Glutamatergic neuron (in vitro differentiated cells): ENCODE measurements around the gene SPRR5. TPM values are rescaled to one million over a fixed set of nuclear protein-coding genes. Genes with fewer than 3 reads are reported as not detected.

Source experiments
- DNase-seq: peaks from one replicate; pipeline ENCODE4 v3.0.0; 2022
- H3K27ac Mint-ChIP-seq: one replicate; pipeline ENCODE4 v1.8.0; 2020; ENCODE audit warnings: mild to moderate bottlenecking, mixed read lengths, inconsistent platforms; ENCODE audit not compliant: unreplicated experiment
- H3K27me3 Mint-ChIP-seq: one replicate; pipeline ENCODE4 v1.8.0; 2020; ENCODE audit warnings: mild to moderate bottlenecking, moderate library complexity, mixed read lengths, inconsistent platforms; ENCODE audit not compliant: unreplicated experiment
- H3K36me3 Mint-ChIP-seq: one replicate; pipeline ENCODE4 v1.8.0; 2020; ENCODE audit warnings: mild to moderate bottlenecking, mixed read lengths, inconsistent platforms; ENCODE audit not compliant: unreplicated experiment
- H3K4me1 Mint-ChIP-seq: one replicate; pipeline ENCODE4 v1.8.0; 2020; ENCODE audit warnings: mild to moderate bottlenecking, low read depth, mixed read lengths, inconsistent platforms; ENCODE audit not compliant: unreplicated experiment
- H3K4me3 Mint-ChIP-seq: one replicate; pipeline ENCODE4 v1.8.0; 2020; ENCODE audit warnings: mild to moderate bottlenecking, mixed read lengths, inconsistent platforms; ENCODE audit not compliant: unreplicated experiment
- H3K9me3 Mint-ChIP-seq: one replicate; pipeline ENCODE4 v1.8.0; 2020; ENCODE audit warnings: mild to moderate bottlenecking, moderate library complexity, mixed read lengths, inconsistent platforms; ENCODE audit not compliant: unreplicated experiment
- total RNA-seq: library from RNA; stranded (reverse); fragmentation: NEBNext Ultra II Directional; extraction: Animal tissue kit (Norgen Biotek cat#: 25700); gene quantifications from one replicate; pipeline ENCODE4 v1.2.1, GENCODE V29; 2021; ENCODE audit not compliant: unreplicated experiment
- TF ChIP-seq, protein P1 (sequence below): fragments of 200-600 bp; sonication (generic); IDR thresholded peaks from one replicate; pipeline ENCODE4 v1.5.0; 2021; ENCODE audit not compliant: partially characterized antibody, unreplicated experiment

Gene SPRR5
- total RNA-seq, 1 donor from 2014 or later: not detected

DNA sequence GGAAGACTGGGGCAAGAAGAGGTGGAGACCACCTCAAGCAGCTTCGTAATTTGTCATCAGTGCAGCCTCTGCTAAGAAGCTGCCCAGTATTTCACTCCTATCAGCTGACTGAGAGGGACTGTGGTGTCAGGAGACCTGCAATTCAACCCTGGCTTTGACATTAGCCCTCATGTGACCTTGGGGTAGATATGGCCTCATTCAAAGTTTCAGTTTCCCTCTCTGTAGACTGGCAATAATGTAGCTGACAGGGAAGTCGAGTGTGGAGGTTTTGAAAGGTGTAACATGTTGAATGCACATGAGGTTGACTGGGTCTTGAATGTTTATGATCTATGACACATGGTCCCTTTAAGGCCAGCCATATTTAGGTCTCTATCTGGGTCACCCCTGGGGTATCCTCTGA is 21.2 kb downstream of the SPRR5 start:
- Mint-ChIP-seq H3K27ac (no peak overlapping the region), H3K36me3 (no peaks in the 10 kb centered on the region), H3K27me3 (peaks cover 1% of the 10 kb centered on the region), H3K4me3 (no peak overlapping the region), H3K9me3 (no peaks in the 10 kb centered on the region), H3K4me1 (no peaks in the 10 kb centered on the region)
- no peak for DNase-seq
- TF ChIP-seq, protein P1, sequence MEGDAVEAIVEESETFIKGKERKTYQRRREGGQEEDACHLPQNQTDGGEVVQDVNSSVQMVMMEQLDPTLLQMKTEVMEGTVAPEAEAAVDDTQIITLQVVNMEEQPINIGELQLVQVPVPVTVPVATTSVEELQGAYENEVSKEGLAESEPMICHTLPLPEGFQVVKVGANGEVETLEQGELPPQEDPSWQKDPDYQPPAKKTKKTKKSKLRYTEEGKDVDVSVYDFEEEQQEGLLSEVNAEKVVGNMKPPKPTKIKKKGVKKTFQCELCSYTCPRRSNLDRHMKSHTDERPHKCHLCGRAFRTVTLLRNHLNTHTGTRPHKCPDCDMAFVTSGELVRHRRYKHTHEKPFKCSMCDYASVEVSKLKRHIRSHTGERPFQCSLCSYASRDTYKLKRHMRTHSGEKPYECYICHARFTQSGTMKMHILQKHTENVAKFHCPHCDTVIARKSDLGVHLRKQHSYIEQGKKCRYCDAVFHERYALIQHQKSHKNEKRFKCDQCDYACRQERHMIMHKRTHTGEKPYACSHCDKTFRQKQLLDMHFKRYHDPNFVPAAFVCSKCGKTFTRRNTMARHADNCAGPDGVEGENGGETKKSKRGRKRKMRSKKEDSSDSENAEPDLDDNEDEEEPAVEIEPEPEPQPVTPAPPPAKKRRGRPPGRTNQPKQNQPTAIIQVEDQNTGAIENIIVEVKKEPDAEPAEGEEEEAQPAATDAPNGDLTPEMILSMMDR: no peak

DNA sequence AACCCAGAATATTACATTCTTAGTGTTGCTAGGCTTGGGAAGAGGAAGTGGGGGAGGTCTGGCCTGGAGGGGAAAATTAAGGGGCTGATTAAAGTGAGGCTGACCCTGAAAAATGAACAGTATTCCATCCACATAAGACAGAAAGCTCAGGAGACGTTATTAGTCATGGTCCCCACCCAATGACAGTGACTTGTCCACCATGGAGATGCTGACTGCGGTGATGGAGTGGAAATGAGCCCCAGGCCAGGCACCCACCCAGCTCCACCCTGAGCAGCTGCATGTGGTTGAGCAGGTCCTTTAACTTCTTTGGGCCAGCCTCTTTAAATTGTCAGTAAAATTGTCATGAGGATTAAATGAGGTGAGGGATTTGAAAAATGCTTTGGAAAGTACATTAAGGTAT is 22.0 kb downstream of the SPRR5 start:
- Mint-ChIP-seq H3K36me3 (no peaks in the 10 kb centered on the region), H3K9me3 (no peaks in the 10 kb centered on the region), H3K4me1 (no peaks in the 10 kb centered on the region), H3K27me3 (peaks cover 1% of the 10 kb centered on the region), H3K4me3 (no peak overlapping the region), H3K27ac (no peak overlapping the region)
- DNase-seq: no peak
- TF ChIP-seq, protein P1: no peak

DNA sequence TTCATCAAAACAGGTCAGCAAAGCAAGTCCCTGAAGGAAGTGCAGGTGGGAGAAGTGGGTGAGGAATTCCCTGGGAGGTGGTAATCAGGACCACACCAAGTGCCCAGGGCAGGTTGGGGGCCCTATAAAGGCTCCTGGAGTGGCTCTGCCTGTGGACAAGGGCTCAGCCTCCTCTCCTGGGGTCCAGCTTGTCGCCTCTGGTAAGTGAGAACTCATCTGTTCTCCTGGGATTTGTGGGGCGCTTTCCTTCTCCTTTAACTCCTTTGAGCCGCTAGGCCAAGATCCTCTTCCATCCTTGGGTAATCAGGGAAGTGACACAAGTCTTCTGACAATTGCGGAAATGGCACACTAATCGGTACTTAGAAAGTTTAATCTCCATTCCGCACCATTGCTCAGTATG is 23.5 kb downstream of the SPRR5 start, which contains the start of gene SPRR4:
Gene SPRR4 (plus strand): TSS at position 154 of the 400 bp plus-strand sequence. CDS start 1,243 bp downstream, outside the sequence.
- Mint-ChIP-seq H3K27ac (no peak within 1 kb of the TSS), H3K27me3 (no peaks in the 10 kb centered on the region), H3K4me3 (no peak within 1 kb of the TSS), H3K36me3 (no peaks in the 10 kb centered on the region), H3K9me3 (no peaks in the 10 kb centered on the region), H3K4me1 (no peaks in the 10 kb centered on the region)
- no peak for DNase-seq
- TF ChIP-seq, protein P1: no peak

DNA sequence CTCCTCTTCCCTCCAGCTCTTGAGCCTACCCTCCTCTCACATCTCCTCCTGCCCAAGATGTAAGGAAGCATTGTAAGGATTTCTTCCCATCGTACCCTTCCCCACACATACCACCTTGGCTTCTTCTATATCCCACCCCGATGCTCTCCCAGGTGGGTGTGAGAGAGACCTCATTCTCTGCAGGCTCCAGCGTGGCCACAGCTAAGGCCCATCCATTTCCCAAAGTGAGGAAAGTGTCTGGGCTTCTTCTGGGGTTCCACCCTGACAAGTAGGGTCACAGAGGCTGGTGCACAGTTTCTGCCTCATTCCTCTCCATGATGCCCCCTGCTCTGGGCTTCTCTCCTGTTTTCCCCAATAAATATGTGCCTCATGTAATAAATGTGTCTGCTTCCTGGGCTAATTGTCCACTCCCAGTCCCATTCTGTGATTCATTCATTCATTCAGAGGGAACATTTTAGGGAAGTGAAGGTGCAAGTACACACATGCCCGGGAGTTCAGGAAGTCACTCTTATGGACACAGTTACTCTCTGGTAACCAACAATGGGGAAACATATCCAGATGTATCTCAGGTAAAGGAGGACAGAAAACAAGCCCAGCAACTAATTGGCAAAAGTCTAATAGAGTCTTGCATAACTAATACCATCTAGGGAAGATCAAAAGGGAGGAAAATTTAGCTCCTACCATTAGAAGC is 25.3 kb downstream of the SPRR5 start:
- Mint-ChIP-seq H3K36me3 (no peaks in the 10 kb centered on the region), H3K27me3 (no peaks in the 10 kb centered on the region), H3K4me1 (no peaks in the 10 kb centered on the region), H3K27ac (no peak overlapping the region), H3K4me3 (no peak overlapping the region), H3K9me3 (peaks cover 2% of the 10 kb centered on the region)
- TF ChIP-seq, protein P1: no peak
- no peak for DNase-seq

DNA sequence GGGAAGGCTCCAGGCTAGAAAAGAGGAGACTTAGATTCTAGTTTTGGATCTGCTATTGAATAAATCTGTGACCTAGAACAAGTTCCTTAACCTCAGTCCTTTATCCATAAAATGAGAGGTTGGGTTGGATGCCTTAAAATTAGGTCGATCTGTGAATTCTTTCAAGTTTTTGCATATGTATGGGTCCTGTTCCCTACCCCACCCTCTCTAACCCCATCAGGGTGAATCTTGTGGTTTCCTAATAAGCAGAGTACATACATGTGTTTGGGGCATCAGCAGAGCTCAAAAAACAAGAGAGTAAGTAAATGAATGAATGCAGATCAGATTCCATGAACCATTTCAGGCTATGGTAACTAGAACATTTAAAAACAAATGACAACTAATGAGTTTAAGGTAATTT is 29.7 kb downstream of the SPRR5 start:
- Mint-ChIP-seq H3K27ac (no peak overlapping the region), H3K9me3 (peaks cover 2% of the 10 kb centered on the region), H3K36me3 (no peaks in the 10 kb centered on the region), H3K27me3 (no peaks in the 10 kb centered on the region), H3K4me3 (no peak overlapping the region), H3K4me1 (no peaks in the 10 kb centered on the region)
- TF ChIP-seq, protein P1: no peak
- no peak for DNase-seq
